Bone marrow (tissue), 2 donors: ENCODE data around the gene MSH5.
A peak's percentile ranks its signal among the peaks of the same experiment; 100 is the strongest.

Experiments
- DNase-seq, 2 donors: peaks; one replicate each; lab custom pipeline; 2025; lab: John Stamatoyannopoulos, UW

Gene MSH5

DNA sequence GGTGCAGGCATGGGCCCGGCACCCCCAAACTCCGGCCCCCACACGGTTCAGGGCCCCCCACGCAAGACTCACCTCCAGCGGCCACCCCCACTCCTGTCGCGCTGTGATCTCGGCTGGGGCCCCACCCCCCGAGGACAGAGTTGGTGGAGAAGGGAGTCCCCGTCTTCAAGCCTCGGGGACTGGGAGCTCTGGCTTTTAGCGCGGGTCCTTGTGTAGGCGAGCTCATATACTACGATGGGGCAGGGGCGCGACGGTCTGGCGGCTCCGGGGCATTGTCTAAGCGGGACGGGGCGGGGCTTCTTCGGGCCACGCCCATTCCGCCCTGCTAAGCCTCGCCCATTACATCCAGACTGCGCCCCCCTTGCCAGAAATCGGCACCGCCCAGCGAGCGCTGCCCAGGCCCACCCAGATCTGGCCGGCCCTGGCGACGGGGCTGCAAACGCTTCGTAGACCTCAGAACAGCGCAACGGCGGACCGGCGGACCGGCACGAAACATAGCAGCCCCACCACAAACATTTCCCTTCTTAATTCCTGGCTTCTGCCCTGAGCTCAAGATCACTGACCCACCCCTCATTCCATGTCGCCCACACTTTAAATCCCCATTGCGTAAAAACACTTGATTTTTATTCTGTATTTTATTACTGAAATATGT is 9.7 kb upstream of the MSH5 start:
- DNase-seq: peak; percentile 57 to 85

DNA sequence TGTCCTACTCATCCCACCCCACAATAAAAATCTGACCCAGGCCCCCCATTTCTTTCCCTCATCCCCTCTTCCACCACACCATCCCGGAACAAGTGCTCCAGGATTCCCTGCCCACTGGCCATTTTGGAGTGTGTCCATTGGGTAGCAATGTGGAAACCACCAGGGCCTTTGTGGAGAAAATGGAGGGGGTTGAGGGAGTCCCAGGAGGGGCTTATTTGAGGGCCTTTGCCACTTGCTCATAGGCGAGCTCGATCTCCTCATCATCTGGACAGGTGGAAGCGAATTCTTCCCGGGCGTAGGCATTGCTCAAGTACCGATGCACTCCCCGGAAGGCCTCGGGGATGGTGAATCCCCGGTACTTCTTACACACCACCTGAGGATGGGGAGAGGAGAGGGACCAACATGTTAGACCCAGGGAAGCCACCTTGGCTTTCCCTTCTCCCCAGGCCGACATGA is 9.1 kb upstream of the MSH5 start:
- no peak for DNase-seq

DNA sequence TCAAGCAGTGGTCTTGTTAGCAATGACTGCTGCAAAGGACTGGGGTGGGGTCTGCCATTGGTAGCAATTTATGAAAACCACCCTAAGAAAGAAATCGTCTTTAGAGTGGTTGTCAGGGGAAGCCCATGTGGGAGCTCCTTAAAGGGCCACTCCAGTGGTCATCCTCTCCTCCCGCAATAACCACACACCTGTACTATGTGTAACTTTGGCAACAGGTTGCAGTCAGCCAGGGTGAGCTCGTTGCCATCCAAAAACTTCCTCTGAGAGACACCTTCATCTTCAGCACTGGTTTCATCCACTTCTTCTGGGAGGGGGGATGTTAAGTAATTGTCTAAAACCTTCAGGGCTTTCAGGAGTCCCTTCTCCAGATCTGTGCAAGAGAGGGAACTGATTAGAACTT is 7.8 kb upstream of the MSH5 start:
- DNase-seq: no peak

DNA sequence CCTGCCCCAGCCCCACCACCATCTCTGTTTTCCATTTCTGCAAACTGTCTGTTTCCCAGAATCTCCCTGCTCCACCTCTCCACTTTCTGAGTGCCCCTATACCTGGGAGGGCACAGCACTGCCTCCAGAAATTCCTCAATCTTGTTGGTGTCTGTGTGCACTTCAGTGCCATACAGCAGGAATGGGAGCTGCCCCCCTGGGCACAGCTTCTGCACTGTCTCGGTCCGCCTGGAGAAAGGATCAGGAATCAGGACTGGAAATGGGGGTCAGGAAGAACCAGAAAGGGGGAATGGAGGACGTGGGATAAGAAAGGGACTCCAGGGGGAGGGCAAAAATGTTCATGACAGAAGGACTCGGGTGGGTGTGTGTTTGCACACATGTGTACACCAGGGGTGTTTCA is 6.1 kb upstream of the MSH5 start:
- no peak for DNase-seq

DNA sequence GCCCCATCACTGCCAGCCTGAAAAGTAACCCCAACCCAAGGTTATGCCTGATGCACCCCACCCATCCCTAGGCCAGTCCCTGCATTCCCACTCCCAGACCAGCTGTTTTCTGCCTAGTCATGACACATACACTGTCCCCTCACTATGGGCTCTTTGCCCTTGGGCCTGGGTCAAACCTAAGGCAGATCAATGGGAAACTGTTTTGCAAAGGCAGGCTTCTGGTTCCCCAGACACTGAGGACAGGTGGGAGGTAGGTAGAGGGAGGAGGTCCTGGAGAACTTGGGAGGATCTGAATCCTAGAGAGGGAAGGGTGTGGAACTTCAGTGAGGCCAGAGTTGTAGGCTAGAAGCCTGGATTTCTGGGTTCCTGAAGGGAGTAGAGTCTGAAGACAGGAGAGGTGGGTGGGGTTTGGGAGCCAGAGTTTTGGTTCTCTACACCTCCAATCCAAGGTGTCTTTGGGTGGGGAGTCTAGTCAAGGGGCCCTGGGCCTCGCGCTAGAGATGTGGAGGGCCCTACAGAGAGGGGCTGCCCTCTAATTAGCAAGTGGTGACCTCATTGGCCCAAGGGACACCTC is 5.5 kb upstream of the MSH5 start:
- no peak for DNase-seq

DNA sequence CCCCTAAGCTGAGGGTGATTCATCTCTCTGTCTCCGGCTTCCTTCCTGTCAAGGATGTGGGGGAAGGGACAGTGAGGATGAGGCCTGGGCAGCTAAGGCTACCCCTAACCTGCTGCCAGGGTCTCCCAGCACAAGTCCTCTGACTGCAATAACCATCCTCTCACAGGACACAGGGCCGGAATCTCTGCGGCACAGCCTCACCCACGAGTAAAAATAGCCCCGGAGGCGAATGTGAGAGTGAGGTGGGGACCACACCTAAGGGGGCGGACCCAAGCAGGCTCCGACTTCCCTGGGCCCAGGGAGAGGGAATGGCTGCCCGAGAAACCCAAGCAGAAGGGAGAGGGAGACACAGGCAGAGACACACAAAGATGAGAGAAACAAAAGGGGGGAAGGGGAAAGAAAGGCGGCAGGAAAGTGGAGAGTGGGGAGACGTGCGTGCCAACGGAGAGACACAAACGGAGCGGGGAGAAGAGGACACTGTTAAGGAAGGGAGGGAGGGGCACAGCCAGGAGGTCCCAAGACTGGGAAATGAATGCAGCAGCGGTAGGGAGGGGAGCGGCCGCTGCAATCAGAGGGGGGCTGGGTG is 4.9 kb upstream of the MSH5 start:
- DNase-seq: peak; percentile 49 to 85

DNA sequence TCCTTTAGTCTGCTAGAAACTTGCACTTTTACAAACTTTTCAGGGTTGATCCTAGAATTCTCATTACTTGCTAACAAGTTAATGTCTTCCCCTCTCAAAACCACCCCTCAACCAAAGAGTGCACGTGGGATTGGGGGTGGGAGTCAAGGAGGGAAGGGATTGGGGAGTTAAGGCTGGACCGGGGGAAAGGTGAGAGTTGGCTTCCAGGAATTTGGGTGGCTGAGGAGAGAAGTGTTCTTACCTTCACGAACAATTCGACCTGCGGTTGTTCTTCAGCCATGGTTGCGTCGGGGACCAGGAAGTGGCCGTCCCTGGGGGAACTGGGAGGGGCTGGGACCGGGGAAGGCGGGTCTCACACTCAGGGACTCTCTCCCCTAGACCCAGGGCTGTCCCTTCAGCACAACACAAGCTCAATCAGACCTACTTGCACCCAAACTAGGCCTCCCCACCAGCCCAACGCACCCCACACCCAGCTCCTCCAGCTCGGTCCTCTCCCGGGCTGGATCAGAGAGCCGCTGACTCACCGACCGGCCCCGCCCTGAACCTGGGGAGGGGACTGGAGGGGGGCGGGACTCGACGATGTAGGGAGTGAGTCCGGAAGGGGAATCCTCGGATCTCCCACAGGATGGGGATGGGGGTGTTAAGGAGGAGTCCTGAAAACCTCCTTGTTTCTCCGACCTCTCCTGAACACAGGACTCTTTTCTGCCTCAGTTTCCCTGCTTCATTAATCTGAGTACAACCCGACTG is 3.6 kb upstream of the MSH5 start, which contains the start of gene CLIC1:
TSS of gene CLIC1 (minus strand) at position 510 of the 747 bp plus-strand sequence. CDS start at position 280, 230 bp downstream.
- peak; percentile 66 to 74 for DNase-seq

DNA sequence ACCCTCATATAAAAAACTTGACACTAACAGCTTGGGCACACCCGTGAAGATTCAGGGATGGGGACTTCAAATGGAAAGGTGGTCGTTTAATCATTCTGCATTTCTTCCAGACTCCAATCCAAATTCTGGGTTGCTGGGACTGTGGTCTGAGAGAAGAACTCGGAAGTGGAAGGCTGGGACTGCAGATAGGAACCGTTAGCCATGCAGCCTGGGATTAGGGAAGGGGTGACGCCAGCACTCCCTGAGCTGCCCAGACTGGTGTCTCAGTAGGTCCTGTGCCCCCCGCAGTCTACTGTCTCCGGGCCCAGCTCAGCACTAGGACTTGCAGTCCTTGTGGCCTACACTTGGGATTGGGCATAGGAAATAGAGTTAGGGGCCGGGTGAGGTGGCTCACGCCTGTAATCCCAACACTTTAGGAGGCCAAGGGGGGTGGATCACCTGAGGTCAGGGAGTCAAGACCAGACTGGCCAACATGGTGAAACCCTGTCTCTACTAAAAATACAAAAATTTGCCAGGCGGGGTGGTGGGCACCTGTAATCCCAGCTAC is 3.0 kb upstream of the MSH5 start:
- peak in 1 of 2 donors; percentile 52 for DNase-seq

DNA sequence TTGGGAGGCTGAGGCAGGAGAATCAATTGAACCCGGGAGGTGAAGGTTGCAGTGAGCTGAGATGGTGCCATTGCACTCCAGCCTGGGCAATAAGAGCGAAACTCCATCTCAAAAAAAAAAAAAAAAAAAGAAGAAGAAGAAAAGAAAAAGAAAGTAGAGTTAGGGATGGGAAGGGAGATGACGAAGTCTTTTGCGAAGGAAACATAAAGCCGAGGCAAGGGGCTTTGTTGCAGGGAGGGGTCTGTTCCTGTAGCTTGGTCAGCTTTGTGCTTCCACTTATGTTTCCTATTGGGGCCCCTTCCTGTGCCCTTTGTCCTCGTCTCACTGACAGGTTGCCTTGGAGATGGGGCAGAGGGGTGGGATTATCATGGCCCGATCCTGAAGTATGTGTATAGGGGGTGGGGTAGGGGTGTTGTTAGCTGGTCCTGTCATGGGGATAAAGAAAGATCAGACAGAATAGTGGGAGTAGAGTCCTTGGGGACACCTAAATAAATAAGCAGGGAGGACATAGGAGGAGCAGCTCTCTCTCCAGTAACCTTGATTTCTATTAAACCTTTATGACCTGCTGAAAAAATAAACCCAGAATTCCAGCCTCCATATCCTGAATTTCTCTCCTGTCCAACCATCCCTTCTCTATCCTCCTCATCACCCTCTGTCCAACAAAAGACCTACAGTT is 2.4 kb upstream of the MSH5 start:
- peak; percentile 9 to 42 for DNase-seq

DNA sequence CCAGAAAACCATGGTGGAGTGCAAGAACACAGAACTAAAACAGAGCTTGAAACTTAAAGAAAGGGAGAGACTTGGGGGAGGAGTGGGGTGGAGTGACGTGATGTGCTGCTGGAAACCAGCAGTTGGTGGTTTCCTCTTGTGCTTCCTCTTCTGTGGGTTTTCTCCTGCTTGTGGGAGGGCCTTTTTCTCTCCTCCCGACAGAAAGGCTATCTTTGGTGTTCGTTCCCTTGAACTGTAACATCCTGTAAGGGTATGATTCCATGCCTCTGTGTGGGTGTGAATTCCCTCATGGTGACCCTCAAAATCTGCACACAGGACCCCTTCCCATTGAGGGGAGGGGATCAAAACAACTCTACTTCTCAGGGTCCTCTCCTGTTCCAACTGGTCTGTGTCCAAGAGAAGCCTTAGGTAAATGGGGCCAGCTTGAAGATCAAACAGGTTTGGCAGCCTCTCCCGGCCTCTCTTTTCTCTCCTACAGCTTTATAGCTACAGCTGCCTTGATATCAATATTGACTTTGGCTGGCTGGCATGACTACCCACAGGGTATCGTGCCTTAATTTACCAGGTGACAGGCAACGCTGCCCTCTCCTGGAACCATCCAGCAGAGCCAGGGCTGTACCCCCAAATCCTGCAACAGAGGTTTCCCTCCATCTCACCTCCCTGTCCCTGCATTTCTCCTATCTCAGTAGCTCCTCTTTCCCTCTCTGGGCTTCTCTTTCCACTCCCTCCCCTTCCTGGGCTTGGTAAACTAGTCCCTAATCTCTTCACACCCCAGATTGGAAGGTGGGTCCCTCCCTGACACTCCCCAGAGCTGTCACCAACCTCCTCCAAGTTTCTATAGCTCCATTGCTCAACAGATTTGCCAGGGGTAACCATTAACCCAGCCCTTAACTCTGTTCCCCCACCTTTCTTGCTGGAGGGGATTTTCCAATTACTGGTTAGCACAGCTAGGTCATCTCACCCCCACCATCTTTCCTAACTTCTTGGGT is 1.5 kb upstream of the MSH5 start:
- peak; percentile 63 to 99 for DNase-seq

DNA sequence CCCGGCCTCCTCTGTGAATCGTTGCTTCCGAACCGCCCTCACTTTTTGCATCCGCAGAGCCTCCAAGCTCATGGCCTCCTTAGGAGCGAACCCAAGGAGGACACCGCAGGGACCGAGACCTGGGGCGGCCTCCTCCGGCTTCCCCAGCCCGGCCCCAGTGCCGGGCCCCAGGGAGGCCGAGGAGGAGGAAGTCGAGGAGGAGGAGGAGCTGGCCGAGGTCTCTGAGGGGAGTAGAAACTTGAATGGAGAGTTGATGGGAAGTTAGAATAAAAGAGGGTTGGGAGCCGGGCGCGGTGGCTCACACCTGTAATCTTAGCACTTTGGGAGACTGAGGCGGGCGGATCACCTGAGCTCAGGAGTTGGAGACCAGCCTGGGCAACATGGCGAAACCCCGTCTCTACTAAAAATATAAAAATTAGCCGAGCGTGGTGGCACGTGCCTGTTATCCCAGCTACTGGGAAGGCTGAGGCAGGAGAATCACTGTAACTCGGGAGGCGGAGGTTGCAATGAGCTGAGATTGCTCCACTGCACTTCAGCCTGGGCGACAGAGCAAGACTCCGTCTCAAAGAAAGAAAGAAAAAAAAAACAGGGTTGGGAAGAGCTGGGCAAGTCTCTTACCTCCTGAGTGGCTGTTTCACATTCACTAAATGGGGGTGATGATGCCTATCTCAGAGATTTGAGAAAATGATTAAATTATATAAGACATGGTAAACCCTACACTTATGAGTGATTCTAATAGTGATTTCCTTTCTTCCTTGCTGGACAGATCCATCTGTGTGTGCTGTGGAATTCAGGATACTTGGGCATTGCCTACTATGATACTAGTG is 805 bp downstream of the MSH5 start:
- peak in 1 of 2 donors; percentile 45 for DNase-seq

DNA sequence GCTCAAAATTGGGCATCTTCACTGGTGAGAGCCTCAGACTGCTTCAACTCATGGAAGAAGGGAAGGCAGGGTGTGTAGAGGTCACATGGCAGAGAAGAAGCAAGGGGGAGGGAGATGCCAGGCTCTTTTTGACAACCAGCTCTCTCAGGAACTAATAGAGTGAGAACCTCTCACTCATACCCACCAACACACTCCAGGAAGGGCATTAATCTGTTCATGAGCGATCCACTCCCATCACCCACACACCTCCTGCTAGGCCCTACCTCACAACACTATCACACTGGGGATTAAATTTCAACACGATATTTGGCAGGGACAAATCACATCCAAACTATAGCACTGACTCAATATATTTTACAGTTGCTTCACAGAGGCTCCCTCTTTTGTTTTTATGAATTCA is 2.0 kb downstream of the MSH5 start:
- DNase-seq: no peak

DNA sequence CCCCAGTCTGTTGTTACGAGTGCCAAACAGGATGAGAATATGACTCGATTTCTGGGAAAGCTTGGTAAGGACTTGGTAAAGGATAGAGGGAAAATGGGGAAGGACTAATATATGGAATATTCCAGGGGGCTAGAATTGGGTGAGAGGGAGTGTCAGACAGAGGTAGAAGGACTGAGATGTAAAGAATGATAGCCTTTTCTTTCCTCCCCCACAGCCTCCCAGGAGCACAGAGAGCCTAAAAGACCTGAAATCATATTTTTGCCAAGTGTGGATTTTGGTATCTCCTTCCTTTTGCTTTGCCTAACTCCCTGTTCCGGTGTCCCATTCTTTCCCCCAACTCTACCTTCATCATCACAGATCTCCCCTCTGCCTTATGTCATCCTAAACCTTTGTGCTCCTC is 3.1 kb downstream of the MSH5 start:
- no peak for DNase-seq

DNA sequence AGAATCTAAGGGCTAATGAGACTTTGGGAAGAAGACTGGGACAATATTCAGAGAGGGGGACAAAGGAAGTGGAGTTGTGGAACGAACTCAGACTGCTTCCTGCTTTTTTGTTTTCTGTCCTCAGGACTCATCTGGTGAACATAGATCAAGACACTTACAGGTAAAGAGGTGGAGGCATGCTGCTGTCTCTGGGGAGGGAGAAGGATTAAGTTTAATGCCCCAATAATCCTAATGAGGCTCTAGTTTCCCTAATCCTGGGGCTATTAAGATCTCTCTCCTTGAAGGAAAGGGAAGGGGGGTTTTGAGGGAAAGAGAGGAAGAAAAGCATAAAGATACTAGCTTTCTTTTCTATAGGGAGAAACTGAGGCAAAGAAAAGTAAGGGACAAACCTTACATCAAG is 4.6 kb downstream of the MSH5 start:
- no peak for DNase-seq

DNA sequence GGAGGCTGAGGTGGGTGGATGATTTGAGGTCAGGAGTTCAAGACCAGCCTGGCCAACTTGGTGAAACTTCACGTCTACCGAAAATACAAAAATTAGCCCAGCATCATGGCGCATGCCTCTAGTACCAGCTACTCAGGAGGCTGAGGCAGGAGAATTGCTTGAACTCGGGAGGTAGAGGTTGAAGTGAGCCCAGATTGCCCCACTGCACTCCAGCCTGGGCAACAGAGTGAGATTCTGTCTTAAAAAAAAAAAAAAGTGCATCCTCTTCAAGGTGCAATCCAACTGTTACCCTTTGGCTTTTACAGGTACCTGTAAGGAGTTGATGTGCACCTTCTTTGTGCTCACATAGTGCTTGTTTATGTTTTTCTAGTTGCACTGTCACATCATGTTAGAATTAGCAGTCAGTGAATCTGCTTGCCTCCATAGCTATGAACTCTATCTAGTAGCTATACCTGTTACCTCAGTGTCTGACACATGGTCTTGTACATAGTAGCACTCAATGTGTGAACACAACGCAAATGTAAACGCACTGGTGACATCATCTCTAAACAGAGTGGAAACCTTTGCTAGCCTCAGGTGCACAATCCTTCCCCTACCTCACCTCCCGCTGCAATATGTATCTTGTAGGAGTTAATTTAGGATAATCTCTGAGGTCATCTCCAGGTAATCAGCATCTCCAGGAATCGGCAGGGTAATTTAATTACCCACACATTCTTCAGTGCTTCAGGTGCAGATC is 9.7 kb downstream of the MSH5 start:
- no peak for DNase-seq

DNA sequence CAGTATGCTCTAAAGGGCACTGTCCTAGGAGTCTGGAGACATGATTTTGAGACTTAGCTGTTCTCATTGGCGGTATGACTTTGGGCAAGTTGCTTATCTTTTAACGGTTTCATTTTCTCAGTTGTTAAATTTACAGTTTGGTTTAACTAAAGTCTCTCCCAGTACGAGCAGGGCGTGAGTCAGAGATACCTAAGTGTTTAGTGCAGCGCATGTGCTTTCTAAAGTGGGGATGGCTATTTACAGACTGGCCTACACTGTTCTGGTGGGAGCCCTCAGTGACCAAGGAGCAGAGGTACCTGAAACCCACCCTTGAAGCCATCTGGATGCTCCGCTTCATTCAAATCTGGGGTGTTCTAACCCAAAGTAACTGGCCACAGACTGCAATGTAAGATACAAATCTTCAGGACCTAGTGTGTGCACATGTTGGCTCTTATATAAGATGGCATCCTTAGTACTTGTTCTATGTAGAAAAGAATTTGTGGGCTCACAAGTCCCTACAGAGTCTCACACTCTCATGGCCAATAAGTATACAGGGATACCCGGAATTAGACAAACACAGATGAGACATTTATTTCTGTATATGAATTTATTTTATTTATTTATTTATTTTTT is 10.7 kb downstream of the MSH5 start:
- DNase-seq: no peak

DNA sequence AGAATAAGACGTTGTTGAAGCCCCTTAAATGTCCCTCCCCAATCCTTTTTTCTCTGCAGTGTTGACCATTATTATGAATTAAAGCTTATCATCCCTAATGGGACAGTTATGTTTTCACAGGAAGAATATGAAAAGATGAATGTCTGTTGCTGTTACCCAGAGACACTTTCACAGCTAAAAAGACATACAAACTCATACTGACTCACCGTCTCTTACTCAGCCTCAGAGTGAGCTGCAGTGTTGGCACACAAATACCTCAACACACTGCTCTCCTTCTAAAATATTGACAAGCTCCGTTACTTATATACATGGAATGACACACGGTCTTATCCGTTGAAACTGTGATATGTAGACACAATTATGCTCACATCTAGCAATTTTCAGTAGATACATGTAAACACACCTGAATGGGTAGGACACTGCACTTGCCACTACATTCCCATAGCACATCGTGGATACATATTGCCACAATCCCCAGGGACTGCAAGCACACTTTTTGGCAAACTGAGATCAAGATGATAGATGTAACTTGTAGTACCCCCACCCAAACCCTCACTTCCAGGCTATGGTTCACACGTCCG is 13.0 kb downstream of the MSH5 start:
- DNase-seq: no peak

DNA sequence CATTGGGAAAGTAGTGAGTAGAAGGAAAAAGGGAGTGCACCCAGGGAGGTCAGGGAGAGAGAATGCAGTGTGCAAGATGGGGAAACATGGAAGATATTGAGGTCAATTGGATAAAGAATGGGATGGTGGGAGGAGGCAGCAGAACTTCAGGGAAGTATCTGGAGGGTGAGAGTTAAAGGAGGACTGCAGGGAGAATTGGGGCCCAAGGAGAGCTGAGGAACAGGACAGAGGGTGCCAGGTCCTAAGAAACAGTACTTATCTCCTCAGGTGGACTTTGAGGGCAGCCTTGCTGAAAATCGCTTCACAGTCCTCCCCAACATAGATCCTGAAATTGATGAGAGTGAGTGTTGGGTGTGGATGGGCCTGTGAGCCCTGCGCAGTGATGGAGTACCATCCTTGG is 18.5 kb downstream of the MSH5 start:
- DNase-seq: no peak
